Activated naive CD4-positive, alpha-beta T cell treated with anti-CD3 and anti-CD28 coated beads, Interleukin-2, amount 50 U/mL, for 72 hours (primary cell): ENCODE measurements around the gene ATP1A2. TPM values are rescaled to one million over a fixed set of nuclear protein-coding genes. Genes with fewer than 3 reads are reported as not detected.

ENCODE experiments used
- ATAC-seq, 2 donors: fragments of 150-1000 bp; cut with Tn5 transposase; 2 replicates each; pipeline ENCODE4 v1.10.0; 2021; ENCODE audit warnings: mild to moderate bottlenecking in 2 of 2, moderate library complexity in 2 of 2
- DNase-seq, 2 donors: peaks; one replicate each; pipeline ENCODE4 v3.0.0; 2021 to 2022; ENCODE audit warnings: low spot score in 2 of 2
- H3K27ac Mint-ChIP-seq, 2 donors: one replicate each; pipeline ENCODE4 v1.8.0; 2022; ENCODE audit warnings: mild to moderate bottlenecking in 2 of 2, mixed read lengths in 2 of 2
- H3K36me3 Mint-ChIP-seq, 2 donors: one replicate each; pipeline ENCODE4 v1.8.0; 2022; ENCODE audit warnings: mixed read lengths in 2 of 2
- H3K9me3 Mint-ChIP-seq, 2 donors: one replicate each; pipeline ENCODE4 v1.8.0; 2022; ENCODE audit warnings: mixed read lengths in 2 of 2
- total RNA-seq, 2 donors: library from RNA; stranded (reverse); gene quantifications; one replicate each; pipeline ENCODE4 v1.2.3, GENCODE V29; 2022

Gene ATP1A2
- total RNA-seq, 2 donors from 2014 or later: not detected

GRCh38 chr1:160167056-160167455 is 51.5 kb downstream of the ATP1A2 start:
- H3K9me3 Mint-ChIP-seq: no peaks in the 10 kb centered on the region
- no peaks in the 10 kb centered on the region for H3K36me3 Mint-ChIP-seq
- ATAC-seq (no peak), DNase-seq (no peak)
- H3K27ac Mint-ChIP-seq: peak overlapping the region in 1 of 2 donors; percentile 1

GRCh38 chr1:160167580-160167979 is 52.0 kb downstream of the ATP1A2 start:
- Mint-ChIP-seq H3K36me3 (no peaks in the 10 kb centered on the region), H3K27ac (no peak overlapping the region), H3K9me3 (no peaks in the 10 kb centered on the region)
- ATAC-seq (peak; percentile 52 to 85), DNase-seq (no peak)

GRCh38 chr1:160168016-160168415 is 52.5 kb downstream of the ATP1A2 start:
- ATAC-seq (no peak), DNase-seq (no peak)
- Mint-ChIP-seq H3K36me3 (no peaks in the 10 kb centered on the region), H3K27ac (no peak overlapping the region), H3K9me3 (no peaks in the 10 kb centered on the region)

- Mint-ChIP-seq H3K9me3 (no peaks in the 10 kb centered on the region), H3K36me3 (no peaks in the 10 kb centered on the region), H3K27ac (no peak overlapping the region)
- DNase-seq (no peak), ATAC-seq (no peak)
Measured at GRCh38 chr1:160168609-160169369, 53.2 kb downstream of the ATP1A2 start.

GRCh38 chr1:160169553-160170399 is 54.2 kb downstream of the ATP1A2 start:
- Mint-ChIP-seq H3K27ac (no peak overlapping the region), H3K36me3 (no peaks in the 10 kb centered on the region), H3K9me3 (no peaks in the 10 kb centered on the region)
- ATAC-seq: peak; percentile 74 to 89
- no peak for DNase-seq

GRCh38 chr1:160171354-160171753 is 55.8 kb downstream of the ATP1A2 start:
- no peak for DNase-seq
- no peaks in the 10 kb centered on the region for H3K36me3 Mint-ChIP-seq
- ATAC-seq: no peak
- no peaks in the 10 kb centered on the region for H3K9me3 Mint-ChIP-seq
- no peak overlapping the region for H3K27ac Mint-ChIP-seq

- no peaks in the 10 kb centered on the region for H3K36me3 Mint-ChIP-seq
- DNase-seq: no peak
- H3K27ac Mint-ChIP-seq: no peak overlapping the region
Measured at GRCh38 chr1:160171980-160172379, 56.4 kb downstream of the ATP1A2 start.

GRCh38 chr1:160177231-160177630 is 61.7 kb downstream of the ATP1A2 start:
- ATAC-seq: no peak
- no peak overlapping the region for H3K27ac Mint-ChIP-seq
- no peaks in the 10 kb centered on the region for H3K9me3 Mint-ChIP-seq
- no peaks in the 10 kb centered on the region for H3K36me3 Mint-ChIP-seq
- no peak for DNase-seq

More at GRCh38 chr1:160171980-160172379, 56.4 kb downstream of the ATP1A2 start:
- no peaks in the 10 kb centered on the region for H3K9me3 Mint-ChIP-seq
- ATAC-seq: no peak

GRCh38 chr1:160177667-160178066 is 62.1 kb downstream of the ATP1A2 start:
- H3K36me3 Mint-ChIP-seq: no peaks in the 10 kb centered on the region
- DNase-seq: no peak
- ATAC-seq: no peak
- H3K9me3 Mint-ChIP-seq: no peaks in the 10 kb centered on the region
- no peak overlapping the region for H3K27ac Mint-ChIP-seq

- no peak for ATAC-seq
- Mint-ChIP-seq H3K9me3 (no peaks in the 10 kb centered on the region), H3K27ac (no peak overlapping the region), H3K36me3 (no peaks in the 10 kb centered on the region)
- no peak for DNase-seq
Measured at GRCh38 chr1:160178731-160179130, 63.2 kb downstream of the ATP1A2 start.

GRCh38 chr1:160179336-160179735 is 63.8 kb downstream of the ATP1A2 start:
- Mint-ChIP-seq H3K27ac (no peak overlapping the region), H3K9me3 (no peaks in the 10 kb centered on the region), H3K36me3 (no peaks in the 10 kb centered on the region)
- DNase-seq (no peak), ATAC-seq (no peak)

GRCh38 chr1:160186246-160186645 is 70.7 kb downstream of the ATP1A2 start:
- H3K9me3 Mint-ChIP-seq: no peaks in the 10 kb centered on the region
- no peak for ATAC-seq
- H3K27ac Mint-ChIP-seq: no peak overlapping the region
- no peaks in the 10 kb centered on the region for H3K36me3 Mint-ChIP-seq
- DNase-seq: no peak

GRCh38 chr1:160186729-160187128 is 71.2 kb downstream of the ATP1A2 start:
- no peak overlapping the region for H3K27ac Mint-ChIP-seq
- no peak for ATAC-seq

GRCh38 chr1:160187407-160187806 is 71.8 kb downstream of the ATP1A2 start:
- no peak for DNase-seq
- Mint-ChIP-seq H3K27ac (peak overlapping the region in 1 of 2 donors; percentile 63), H3K9me3 (no peaks in the 10 kb centered on the region), H3K36me3 (no peaks in the 10 kb centered on the region)
- no peak for ATAC-seq

More at GRCh38 chr1:160186729-160187128, 71.2 kb downstream of the ATP1A2 start:
- H3K36me3 Mint-ChIP-seq: no peaks in the 10 kb centered on the region
- no peak for DNase-seq
- no peaks in the 10 kb centered on the region for H3K9me3 Mint-ChIP-seq

GRCh38 chr1:160188341-160188740 is 72.8 kb downstream of the ATP1A2 start:
- no peaks in the 10 kb centered on the region for H3K36me3 Mint-ChIP-seq
- H3K9me3 Mint-ChIP-seq: no peaks in the 10 kb centered on the region

GRCh38 chr1:160189649-160190625 is 74.4 kb downstream of the ATP1A2 start, which contains the start of gene CASQ1:
CASQ1 (plus strand) TSS chr1:160190575; CDS start chr1:160190752, 177 bp downstream.
- DNase-seq (no peak), ATAC-seq (no peak)
- no peak within 1 kb of the TSS for H3K27ac Mint-ChIP-seq
- H3K36me3 Mint-ChIP-seq: no peaks in the 10 kb centered on the region
- no peaks in the 10 kb centered on the region for H3K9me3 Mint-ChIP-seq

More at GRCh38 chr1:160188341-160188740, 72.8 kb downstream of the ATP1A2 start:
- DNase-seq (no peak), ATAC-seq (no peak)
- H3K27ac Mint-ChIP-seq: no peak overlapping the region
